GM18498 (cell line): Measurements from ENCODE around the gene PANX3.

Source experiments
- ATAC-seq: cut with Tn5 transposase; IDR thresholded peaks from one replicate; pipeline ENCODE4 v1.9.1; 2021; ENCODE audit warnings: mild to moderate bottlenecking, moderate library complexity; ENCODE audit not compliant: unreplicated experiment

PANX3 gene

DNA sequence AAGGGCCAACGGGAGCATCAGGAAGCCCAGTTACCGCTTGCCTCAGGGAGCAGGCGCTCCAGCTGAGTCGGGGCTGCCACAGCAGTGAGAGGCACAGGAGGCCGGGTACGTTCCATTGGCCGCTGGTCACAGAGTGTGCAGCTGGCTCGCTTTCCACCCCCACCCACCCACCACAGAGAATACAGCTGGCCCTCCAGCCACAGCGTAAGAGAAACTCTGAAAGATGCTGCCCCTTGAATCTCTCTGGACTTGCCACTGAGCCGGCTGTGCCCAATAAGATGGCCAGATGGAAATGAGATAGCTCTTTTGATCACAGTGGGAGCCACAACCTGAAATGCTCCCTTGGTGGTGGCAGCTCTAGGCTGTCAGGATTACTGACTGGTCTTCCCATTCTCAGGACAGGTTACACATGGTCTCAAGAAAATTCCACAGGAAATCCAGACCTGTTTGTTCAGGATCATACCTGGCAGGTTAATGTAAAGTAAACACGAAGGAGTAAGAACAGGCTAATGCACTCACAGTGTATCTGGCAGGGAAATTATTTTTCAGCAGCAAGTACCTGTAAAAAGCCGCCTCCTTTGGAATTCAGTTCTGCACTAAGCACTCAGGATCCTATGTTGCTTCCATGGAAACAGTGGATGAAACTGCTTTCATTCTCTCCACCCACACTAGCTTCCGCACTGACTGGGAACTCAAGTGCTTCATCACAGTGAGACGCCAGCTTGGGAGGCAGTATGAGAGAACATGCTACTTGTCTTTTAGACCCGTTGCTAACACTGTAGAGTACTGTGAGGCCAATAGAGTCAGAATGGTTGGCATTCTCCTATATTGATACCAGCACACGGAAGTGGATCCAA, 45.8 kb downstream of the PANX3 start:
- no peak for ATAC-seq

DNA sequence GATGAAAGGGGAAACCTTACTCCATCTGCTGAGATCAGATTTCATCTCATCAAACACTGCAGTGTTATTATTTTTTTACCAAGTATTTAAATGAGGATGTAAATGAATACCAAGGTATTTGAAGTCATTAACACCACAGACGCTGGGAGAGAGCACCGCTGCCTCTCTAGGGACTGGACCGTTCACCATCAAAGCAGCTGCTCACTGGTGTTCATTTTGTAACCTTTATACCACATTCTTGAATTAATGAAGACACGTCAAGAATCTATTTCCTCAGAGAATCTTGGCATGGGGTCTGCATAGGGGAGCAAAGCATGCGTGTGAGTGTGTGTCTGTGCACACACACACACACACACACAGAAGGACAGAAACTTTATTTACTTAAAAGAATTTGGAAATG, 46.7 kb downstream of the PANX3 start:
- ATAC-seq, result no peak

GRCh38 chr11:124658501-124658900, 47.3 kb downstream of the PANX3 start:
- ATAC-seq, result no peak

GRCh38 chr11:124658986-124659385, 47.8 kb downstream of the PANX3 start:
- ATAC-seq, result no peak

DNA sequence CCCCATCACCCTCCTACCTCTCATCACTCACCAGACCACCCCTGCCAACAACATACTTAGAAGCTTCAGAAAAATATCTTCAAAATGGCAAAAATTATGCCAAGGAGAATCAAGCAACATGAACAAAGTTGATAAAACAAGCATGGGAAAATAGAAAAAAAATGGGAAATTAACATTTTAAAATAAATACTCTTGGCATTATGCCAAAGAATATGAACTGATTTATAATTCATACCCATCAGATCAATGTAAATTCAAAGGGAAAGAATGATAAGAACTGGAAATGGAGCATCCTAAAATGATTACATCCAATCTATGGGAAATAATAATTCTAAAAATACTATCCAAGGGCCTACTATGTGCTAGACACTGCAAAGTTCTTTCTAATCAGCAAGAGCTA, 50.3 kb downstream of the PANX3 start:
- no peak for ATAC-seq

- ATAC-seq, result no peak
Observed at GRCh38 chr11:124662106-124662505, 50.9 kb downstream of the PANX3 start.

DNA sequence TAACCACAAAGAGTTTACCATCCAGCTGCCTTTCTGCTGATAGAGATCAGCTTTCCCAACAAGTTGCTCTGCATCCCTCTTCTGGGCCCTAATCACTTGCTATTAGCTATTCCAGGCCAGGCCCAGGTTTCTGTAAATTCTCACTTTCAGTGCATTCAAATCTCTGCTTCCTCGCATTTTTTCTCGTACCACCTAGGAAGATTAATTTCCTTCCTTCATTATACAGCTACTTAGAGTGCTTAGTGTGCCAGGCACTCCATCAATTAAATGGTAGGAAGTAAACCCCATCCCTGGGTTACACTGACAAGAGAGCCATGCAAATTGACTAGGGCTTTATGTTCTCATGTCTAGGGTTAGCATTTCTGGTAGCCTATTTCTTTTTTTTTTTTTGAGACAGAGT, 52.6 kb downstream of the PANX3 start:
- ATAC-seq, result no peak

GRCh38 chr11:124667601-124668000, 56.4 kb downstream of the PANX3 start:
- no peak for ATAC-seq

- ATAC-seq, result peak; percentile 32
Observed at GRCh38 chr11:124669193-124669592, 58.0 kb downstream of the PANX3 start.
